Progenitor cell of endocrine pancreas (in vitro differentiated cells): ENCODE data around the gene POPDC3. TPM values are rescaled to one million over a fixed set of nuclear protein-coding genes. Genes with fewer than 3 reads are reported as not detected.
"Not testable (repeated sequence)": the region's sequence is repeated elsewhere in the genome, so short reads cannot be mapped to it uniquely, and the experiment has no call there.

Experiments used
- DNase-seq: peaks from one replicate; pipeline ENCODE4 v3.0.0; 2021; ENCODE audit warnings: low spot score; ENCODE audit not compliant: unreplicated experiment
- H3K27ac Mint-ChIP-seq: 2 replicates; pipeline ENCODE4 v1.8.0; 2021; ENCODE audit warnings: mild to moderate bottlenecking, moderate library complexity, mixed read lengths
- H3K27me3 Mint-ChIP-seq: 2 replicates; pipeline ENCODE4 v1.8.0; 2021; ENCODE audit warnings: mixed read lengths
- H3K36me3 Mint-ChIP-seq: 2 replicates; pipeline ENCODE4 v1.8.0; 2022; ENCODE audit warnings: mixed read lengths; ENCODE audit not compliant: insufficient read depth
- H3K4me1 Mint-ChIP-seq: 2 replicates; pipeline ENCODE4 v1.8.0; 2021; ENCODE audit warnings: low read depth, mixed read lengths
- H3K4me3 Mint-ChIP-seq: 2 replicates; pipeline ENCODE4 v1.8.0; 2021; ENCODE audit warnings: low read depth, mild to moderate bottlenecking, moderate library complexity, mixed read lengths
- H3K9me3 Mint-ChIP-seq: 2 replicates; pipeline ENCODE4 v1.8.0; 2021; ENCODE audit warnings: low read depth, mixed read lengths
- total RNA-seq: library from RNA; stranded (reverse); gene quantifications from 2 replicates; pipeline ENCODE4 v1.2.1, GENCODE V29; 2021
- TF ChIP-seq, protein P1 (sequence below): fragments of 200-600 bp; sonication (generic); IDR thresholded peaks from one replicate; pipeline ENCODE4 v1.5.0; 2021; ENCODE audit warnings: antibody characterized with exemption, mild to moderate bottlenecking; ENCODE audit not compliant: unreplicated experiment

Gene POPDC3
- total RNA-seq, 1 donor from 2014 or later, result 1.3 TPM

DNA sequence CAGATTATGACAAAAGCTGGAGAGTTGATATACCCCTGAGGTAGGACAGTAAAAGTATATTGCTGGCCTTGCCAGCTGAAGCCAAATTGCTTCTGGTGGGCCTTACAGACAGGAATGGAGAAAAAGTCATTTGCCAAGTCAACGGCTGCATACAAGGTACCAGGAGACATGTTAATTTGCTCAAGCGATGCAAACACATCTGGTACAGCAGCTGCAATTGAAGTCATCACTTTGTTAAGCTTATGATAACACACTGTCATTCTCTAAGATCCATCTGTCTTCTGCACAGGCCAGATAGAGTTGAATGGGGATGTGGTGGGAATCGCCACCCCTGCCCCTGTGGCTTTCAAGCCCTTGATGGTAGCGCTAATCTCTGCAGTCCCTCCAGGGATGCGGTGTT lies 40.4 kb upstream of the POPDC3 start:
- no peaks in the 10 kb centered on the region for H3K9me3 Mint-ChIP-seq
- H3K4me3 Mint-ChIP-seq, result no peak overlapping the region
- TF ChIP-seq, protein P1, sequence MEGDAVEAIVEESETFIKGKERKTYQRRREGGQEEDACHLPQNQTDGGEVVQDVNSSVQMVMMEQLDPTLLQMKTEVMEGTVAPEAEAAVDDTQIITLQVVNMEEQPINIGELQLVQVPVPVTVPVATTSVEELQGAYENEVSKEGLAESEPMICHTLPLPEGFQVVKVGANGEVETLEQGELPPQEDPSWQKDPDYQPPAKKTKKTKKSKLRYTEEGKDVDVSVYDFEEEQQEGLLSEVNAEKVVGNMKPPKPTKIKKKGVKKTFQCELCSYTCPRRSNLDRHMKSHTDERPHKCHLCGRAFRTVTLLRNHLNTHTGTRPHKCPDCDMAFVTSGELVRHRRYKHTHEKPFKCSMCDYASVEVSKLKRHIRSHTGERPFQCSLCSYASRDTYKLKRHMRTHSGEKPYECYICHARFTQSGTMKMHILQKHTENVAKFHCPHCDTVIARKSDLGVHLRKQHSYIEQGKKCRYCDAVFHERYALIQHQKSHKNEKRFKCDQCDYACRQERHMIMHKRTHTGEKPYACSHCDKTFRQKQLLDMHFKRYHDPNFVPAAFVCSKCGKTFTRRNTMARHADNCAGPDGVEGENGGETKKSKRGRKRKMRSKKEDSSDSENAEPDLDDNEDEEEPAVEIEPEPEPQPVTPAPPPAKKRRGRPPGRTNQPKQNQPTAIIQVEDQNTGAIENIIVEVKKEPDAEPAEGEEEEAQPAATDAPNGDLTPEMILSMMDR, result no peak
- H3K27ac Mint-ChIP-seq, result no peak overlapping the region
- DNase-seq, result no peak
- H3K36me3 Mint-ChIP-seq, result no peaks in the 10 kb centered on the region
- H3K27me3 Mint-ChIP-seq, result no peaks in the 10 kb centered on the region
- no peaks in the 10 kb centered on the region for H3K4me1 Mint-ChIP-seq

DNA sequence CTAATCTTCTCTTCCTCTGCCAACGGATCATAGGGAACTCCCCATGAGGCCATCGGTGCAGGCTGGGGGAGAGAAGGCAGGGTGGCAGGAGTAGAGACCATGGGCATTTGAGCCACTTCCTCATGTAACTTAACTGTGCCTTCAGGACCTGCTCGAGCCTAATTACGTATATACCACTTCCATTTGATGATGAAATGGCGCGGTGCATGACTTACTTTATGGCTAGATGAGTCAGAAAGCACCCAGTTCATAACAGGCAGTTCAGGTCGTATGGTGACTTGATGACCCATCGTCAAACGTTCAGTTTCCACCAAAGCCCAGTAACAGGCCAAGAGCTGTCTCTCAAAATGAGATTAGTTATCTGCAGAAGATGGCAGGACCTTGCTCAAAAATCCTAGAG lies 39.4 kb upstream of the POPDC3 start:
- not testable (repeated sequence) for H3K27ac Mint-ChIP-seq, DNase-seq, H3K27me3 Mint-ChIP-seq, H3K4me3 Mint-ChIP-seq, H3K36me3 Mint-ChIP-seq, H3K4me1 Mint-ChIP-seq, H3K9me3 Mint-ChIP-seq

DNA sequence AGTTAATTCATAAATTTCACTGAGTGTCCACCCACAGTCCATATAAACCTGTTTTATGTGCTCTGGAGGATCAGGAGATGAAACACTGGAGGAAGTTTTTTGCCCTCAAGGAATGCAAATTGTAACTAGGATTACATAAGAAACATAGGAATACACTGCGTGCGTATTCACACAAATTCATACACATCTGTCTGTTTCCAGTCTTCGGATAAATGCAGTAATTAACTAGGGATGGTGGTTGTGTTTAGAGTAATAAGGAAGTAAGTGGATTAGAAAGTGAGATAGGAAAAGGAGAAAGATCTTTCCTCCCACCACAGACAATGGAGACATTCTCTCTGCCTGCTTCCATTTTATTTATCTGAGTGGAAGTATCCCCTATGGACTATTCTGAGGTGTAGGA lies 35.7 kb upstream of the POPDC3 start:
- Mint-ChIP-seq H3K36me3 (no peaks in the 10 kb centered on the region), H3K4me3 (no peak overlapping the region), H3K27me3 (no peaks in the 10 kb centered on the region), H3K9me3 (no peaks in the 10 kb centered on the region), H3K27ac (no peak overlapping the region), H3K4me1 (peaks cover 3% of the 10 kb centered on the region)
- no peak for DNase-seq
- TF ChIP-seq, protein P1, result no peak

DNA sequence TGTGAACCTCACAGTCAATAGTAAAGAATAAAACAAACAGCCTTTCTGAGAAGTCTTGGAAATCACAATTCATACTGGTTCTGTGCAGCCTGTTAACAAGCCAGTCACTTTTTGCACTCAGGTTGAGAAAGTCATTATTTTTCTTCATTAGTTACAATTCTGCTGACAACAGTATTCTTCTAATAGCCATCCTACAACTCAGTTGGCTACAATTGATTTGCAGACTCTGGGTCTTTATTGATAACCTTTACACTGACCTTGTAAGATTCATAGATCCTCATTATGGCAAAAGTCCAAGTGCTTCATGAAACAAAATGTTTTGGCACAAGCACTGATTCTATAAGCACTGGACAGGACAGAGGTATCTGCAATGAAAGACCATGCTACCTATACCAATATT lies 34.9 kb upstream of the POPDC3 start:
- H3K4me3 Mint-ChIP-seq, result no peak overlapping the region
- DNase-seq, result no peak
- peaks cover 7% of the 10 kb centered on the region for H3K4me1 Mint-ChIP-seq
- H3K27me3 Mint-ChIP-seq, result no peaks in the 10 kb centered on the region
- TF ChIP-seq, protein P1, result no peak
- no peaks in the 10 kb centered on the region for H3K9me3 Mint-ChIP-seq
- H3K36me3 Mint-ChIP-seq, result no peaks in the 10 kb centered on the region
- no peak overlapping the region for H3K27ac Mint-ChIP-seq

DNA sequence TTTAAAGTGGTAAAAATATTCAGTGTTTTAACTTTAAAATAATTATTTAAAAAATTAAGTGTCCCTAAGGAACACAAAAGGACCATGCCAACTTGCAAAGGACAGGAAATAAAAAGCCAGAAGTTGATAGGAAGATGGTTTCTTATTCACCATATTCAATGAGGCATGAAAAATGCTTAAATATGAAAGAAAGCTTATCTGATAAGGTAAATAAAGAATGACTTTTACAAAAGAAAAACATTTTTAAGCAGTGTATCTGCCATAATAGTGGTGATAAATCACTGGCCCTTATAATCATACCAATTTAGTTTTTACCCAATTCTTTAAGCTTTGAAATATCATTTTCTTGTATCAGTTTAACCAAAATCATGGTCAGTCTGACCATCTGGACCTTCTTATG lies 33.5 kb upstream of the POPDC3 start:
- TF ChIP-seq, protein P1, result no peak
- no peaks in the 10 kb centered on the region for H3K9me3 Mint-ChIP-seq
- no peaks in the 10 kb centered on the region for H3K36me3 Mint-ChIP-seq
- no peak for DNase-seq
- H3K27me3 Mint-ChIP-seq, result no peaks in the 10 kb centered on the region
- no peak overlapping the region for H3K27ac Mint-ChIP-seq
- H3K4me3 Mint-ChIP-seq, result no peak overlapping the region
- peaks cover 7% of the 10 kb centered on the region for H3K4me1 Mint-ChIP-seq

DNA sequence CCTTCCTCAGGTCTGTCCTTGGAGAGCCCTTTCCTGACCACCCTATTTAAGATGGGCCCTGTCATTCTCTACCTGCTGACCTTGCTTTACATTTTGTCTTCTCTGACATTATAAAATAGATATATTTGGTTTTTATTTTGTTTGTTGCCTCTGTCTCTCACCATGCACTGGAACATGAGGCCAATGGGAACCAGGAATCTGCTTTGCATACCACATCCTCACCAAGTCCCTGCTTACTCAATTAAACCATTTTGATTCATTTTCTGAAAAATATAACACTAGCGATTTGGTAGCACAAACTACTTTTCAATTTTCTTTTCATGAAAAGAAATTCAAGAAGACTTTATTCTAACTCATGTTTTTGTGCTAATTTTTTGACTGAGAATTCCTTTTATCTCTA lies 32.8 kb upstream of the POPDC3 start:
- H3K9me3 Mint-ChIP-seq, result no peaks in the 10 kb centered on the region
- no peak for DNase-seq
- no peak overlapping the region for H3K27ac Mint-ChIP-seq
- H3K27me3 Mint-ChIP-seq, result no peaks in the 10 kb centered on the region
- H3K4me1 Mint-ChIP-seq, result peaks cover 7% of the 10 kb centered on the region
- TF ChIP-seq, protein P1, result no peak
- no peaks in the 10 kb centered on the region for H3K36me3 Mint-ChIP-seq
- H3K4me3 Mint-ChIP-seq, result no peak overlapping the region
